ENCODE data around the gene GPR158. TPM values are rescaled to one million over a fixed set of nuclear protein-coding genes. Genes with fewer than 3 reads are reported as not detected.

GPR158 gene
- total RNA-seq, 2 donors from 2014 or later = 0.09 to 0.29 TPM

GRCh38 chr10:25573316-25573715, 398.5 kb downstream of the GPR158 start:
- no peak overlapping the region for H3K9ac ChIP-seq (ENCODE audit: extremely low read depth, low read length, poor library complexity, severe bottlenecking)
- no peak overlapping the region for H3K27ac ChIP-seq (ENCODE audit: low read depth, low read length)
- no peak overlapping the region for H3K4me3 Mint-ChIP-seq
- H3K27ac Mint-ChIP-seq = no peak overlapping the region
- peaks cover 1% of the 10 kb centered on the region for H3K27me3 Mint-ChIP-seq (ENCODE audit: insufficient read depth)
- no peaks in the 10 kb centered on the region for H3K9me3 Mint-ChIP-seq
- H3K4me3 ChIP-seq (ENCODE audit: low read length) = no peak overlapping the region
- no peaks in the 10 kb centered on the region for H3K27me3 ChIP-seq (ENCODE audit: control insufficient read depth, insufficient read depth, low read length, poor library complexity, severe bottlenecking)
- no peaks in the 10 kb centered on the region for H3K4me1 Mint-ChIP-seq
- H3K36me3 Mint-ChIP-seq (ENCODE audit: low read depth) = no peaks in the 10 kb centered on the region
- TF ChIP-seq, protein P1, sequence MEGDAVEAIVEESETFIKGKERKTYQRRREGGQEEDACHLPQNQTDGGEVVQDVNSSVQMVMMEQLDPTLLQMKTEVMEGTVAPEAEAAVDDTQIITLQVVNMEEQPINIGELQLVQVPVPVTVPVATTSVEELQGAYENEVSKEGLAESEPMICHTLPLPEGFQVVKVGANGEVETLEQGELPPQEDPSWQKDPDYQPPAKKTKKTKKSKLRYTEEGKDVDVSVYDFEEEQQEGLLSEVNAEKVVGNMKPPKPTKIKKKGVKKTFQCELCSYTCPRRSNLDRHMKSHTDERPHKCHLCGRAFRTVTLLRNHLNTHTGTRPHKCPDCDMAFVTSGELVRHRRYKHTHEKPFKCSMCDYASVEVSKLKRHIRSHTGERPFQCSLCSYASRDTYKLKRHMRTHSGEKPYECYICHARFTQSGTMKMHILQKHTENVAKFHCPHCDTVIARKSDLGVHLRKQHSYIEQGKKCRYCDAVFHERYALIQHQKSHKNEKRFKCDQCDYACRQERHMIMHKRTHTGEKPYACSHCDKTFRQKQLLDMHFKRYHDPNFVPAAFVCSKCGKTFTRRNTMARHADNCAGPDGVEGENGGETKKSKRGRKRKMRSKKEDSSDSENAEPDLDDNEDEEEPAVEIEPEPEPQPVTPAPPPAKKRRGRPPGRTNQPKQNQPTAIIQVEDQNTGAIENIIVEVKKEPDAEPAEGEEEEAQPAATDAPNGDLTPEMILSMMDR (conservative IDR thresholded peaks at IDR 0.05) = no peak
- no peaks in the 10 kb centered on the region for H3K36me3 ChIP-seq (ENCODE audit: control insufficient read depth, insufficient read depth, low read length)
- DNase-seq = no peak
- no peaks in the 10 kb centered on the region for H3K4me1 ChIP-seq (ENCODE audit: control insufficient read depth, insufficient read depth, low read length)
- WGBS, 2 experiments (ENCODE audit: insufficient coverage in 1 of 2, insufficient read length in 1 of 2) = 95 to 100% methylated on average over 1 to 2 of the region's 3 CpGs
- H3K9me3 ChIP-seq (ENCODE audit: control insufficient read depth, low read length) = no peaks in the 10 kb centered on the region

DNA sequence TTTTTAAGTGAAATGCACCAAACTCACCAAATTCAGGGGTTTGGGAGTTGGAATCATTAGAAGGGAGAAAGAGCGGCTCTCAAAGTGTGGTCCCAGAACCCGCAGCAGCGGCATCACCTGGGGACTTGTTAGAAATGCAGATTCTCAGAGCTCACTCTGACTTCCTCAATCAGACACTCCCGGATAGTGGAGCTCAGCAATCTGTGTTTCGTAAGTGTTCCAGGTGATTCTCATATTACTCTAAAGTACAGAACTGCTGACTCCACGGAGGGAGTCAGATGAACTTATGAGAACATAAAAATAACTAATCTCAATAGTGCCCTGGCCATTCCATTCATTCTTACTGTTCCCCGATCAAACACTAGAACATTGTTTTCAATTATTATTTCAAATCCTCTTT, 400.5 kb downstream of the GPR158 start:
- no peak overlapping the region for H3K9ac ChIP-seq (ENCODE audit: extremely low read depth, low read length, poor library complexity, severe bottlenecking)
- Mint-ChIP-seq H3K27ac (no peak overlapping the region), H3K4me1 (no peaks in the 10 kb centered on the region), H3K36me3 (ENCODE audit: low read depth) (no peaks in the 10 kb centered on the region), H3K9me3 (no peaks in the 10 kb centered on the region), H3K4me3 (no peak overlapping the region), H3K27me3 (ENCODE audit: insufficient read depth) (no peaks in the 10 kb centered on the region)
- H3K36me3 ChIP-seq (ENCODE audit: control insufficient read depth, insufficient read depth, low read length) = no peaks in the 10 kb centered on the region
- H3K9me3 ChIP-seq (ENCODE audit: control insufficient read depth, low read length) = no peaks in the 10 kb centered on the region
- H3K4me1 ChIP-seq (ENCODE audit: control insufficient read depth, insufficient read depth, low read length) = no peaks in the 10 kb centered on the region
- no peak overlapping the region for H3K4me3 ChIP-seq (ENCODE audit: low read length)
- TF ChIP-seq, protein P1 (conservative IDR thresholded peaks at IDR 0.05) = no peak
- peak; percentile 52 for DNase-seq
- WGBS, 2 experiments (ENCODE audit: insufficient coverage in 1 of 2, insufficient read length in 1 of 2) = 78 to 81% methylated on average over 5 to 7 of the region's 7 CpGs
- H3K27me3 ChIP-seq (ENCODE audit: control insufficient read depth, insufficient read depth, low read length, poor library complexity, severe bottlenecking) = no peaks in the 10 kb centered on the region
- no peak overlapping the region for H3K27ac ChIP-seq (ENCODE audit: low read depth, low read length)

DNA sequence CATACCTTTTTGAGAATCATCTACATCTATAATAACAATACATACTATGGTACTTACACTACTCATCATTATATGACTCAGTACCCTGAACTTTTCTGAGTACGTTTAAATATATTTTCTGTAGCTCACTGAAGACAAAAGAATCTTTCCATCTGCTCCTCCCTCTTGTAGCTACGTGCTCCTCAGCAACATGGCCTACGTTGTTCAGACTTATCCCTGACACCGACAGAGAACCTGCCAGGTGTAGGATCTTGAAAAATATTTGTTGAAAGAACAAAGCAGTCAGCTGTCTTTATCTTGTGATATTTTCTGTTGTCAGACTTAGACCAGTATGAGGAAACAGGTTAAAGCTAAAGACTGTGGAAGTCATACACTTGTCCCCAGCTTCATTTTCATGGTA, 403.3 kb downstream of the GPR158 start:
- H3K27me3 Mint-ChIP-seq (ENCODE audit: insufficient read depth) = no peaks in the 10 kb centered on the region
- no peaks in the 10 kb centered on the region for H3K4me1 Mint-ChIP-seq

More for the DNA sequence above, 403.3 kb downstream of the GPR158 start:
- no peaks in the 10 kb centered on the region for H3K9me3 ChIP-seq (ENCODE audit: control insufficient read depth, low read length)
- H3K9ac ChIP-seq (ENCODE audit: extremely low read depth, low read length, poor library complexity, severe bottlenecking) = no peak overlapping the region
- no peak for DNase-seq
- no peak overlapping the region for H3K27ac ChIP-seq (ENCODE audit: low read depth, low read length)
- Mint-ChIP-seq H3K27ac (no peak overlapping the region), H3K9me3 (no peaks in the 10 kb centered on the region), H3K4me3 (no peak overlapping the region), H3K36me3 (ENCODE audit: low read depth) (no peaks in the 10 kb centered on the region)
- H3K4me3 ChIP-seq (ENCODE audit: low read length) = no peak overlapping the region
- 83 to 94% methylated on average over 4 of the region's 4 CpGs for WGBS, 2 experiments (ENCODE audit: insufficient coverage in 1 of 2, insufficient read length in 1 of 2)
- H3K27me3 ChIP-seq (ENCODE audit: control insufficient read depth, insufficient read depth, low read length, poor library complexity, severe bottlenecking) = no peaks in the 10 kb centered on the region
- TF ChIP-seq, protein P1 (conservative IDR thresholded peaks at IDR 0.05) = no peak
- no peaks in the 10 kb centered on the region for H3K36me3 ChIP-seq (ENCODE audit: control insufficient read depth, insufficient read depth, low read length)
- H3K4me1 ChIP-seq (ENCODE audit: control insufficient read depth, insufficient read depth, low read length) = no peaks in the 10 kb centered on the region
